Measurements from ENCODE around the gene PROSER2. TPM values are rescaled to one million over a fixed set of nuclear protein-coding genes. Genes with fewer than 3 reads are reported as not detected.

PROSER2 gene
- polyA plus RNA-seq, 1 donor (not counting 4 experiments of a cell fraction or from before 2014, with no cell fraction given) = 10.2 TPM

DNA sequence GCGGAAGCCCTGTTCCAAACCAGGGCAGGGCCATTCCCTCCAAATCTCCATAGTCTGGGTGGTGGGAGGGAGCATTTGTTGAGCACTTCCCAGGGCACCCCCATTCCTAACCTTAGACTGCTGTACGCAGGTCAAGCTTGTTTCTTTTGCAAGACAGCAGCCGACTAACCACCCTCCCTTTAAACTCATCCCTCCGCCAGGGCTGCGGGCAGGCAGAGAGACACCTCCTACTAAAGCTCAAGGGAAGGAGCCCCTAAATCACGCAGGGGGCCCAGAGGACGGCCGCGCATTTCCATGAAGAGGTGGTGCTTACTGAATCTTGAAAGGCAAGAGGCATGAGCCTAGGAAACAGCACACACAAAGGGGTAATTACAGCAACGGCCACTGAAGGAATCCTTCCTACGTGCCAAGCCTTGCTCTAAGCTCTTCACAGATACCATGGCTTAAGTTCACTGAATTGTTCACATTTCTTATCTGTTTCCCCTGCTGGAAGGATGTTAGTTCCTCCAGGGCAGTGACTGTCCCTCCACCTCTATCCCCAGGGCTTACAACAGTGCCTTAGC is 90.0 kb downstream of the PROSER2 start:
- Histone ChIP-seq H3K27ac (ENCODE audit: control insufficient read depth, insufficient read depth, low read length) (no peak overlapping the region), H3K4me2 (ENCODE audit: control insufficient read depth, extremely low read depth, insufficient read depth, low read depth, low read length) (no peak overlapping the region), H3K9ac (ENCODE audit: control insufficient read depth, extremely low read depth, insufficient read depth, low read length) (no peak overlapping the region), H3K4me1 (ENCODE audit: control insufficient read depth, extremely low read depth, insufficient read depth, low read length) (peaks cover 4% of the 10 kb centered on the region), H3K9me3 (ENCODE audit: control insufficient read depth, low read depth, low read length) (no peaks in the 10 kb centered on the region), H3K79me2 (ENCODE audit: control insufficient read depth, insufficient read depth, low read length) (no peaks in the 10 kb centered on the region), H3K4me3 (ENCODE audit: control insufficient read depth in 2 of 3, extremely low read depth in 1 of 3, insufficient read depth in 2 of 3, low read depth in 1 of 3, low read length in 3 of 3) (no peak overlapping the region), H3K9me1 (ENCODE audit: control insufficient read depth, extremely low read depth, insufficient read depth, low read length) (no peaks in the 10 kb centered on the region), H3K36me3 (ENCODE audit: control insufficient read depth in 2 of 2, extremely low read depth in 1 of 2, insufficient read depth in 2 of 2, low read length in 2 of 2) (no peaks in the 10 kb centered on the region), H2AFZ (ENCODE audit: control insufficient read depth, low read length) (no peak overlapping the region), H4K20me1 (ENCODE audit: control insufficient read depth, extremely low read depth, insufficient read depth, low read length) (no peaks in the 10 kb centered on the region), H3K27me3 (ENCODE audit: control insufficient read depth, extremely low read depth, insufficient read depth, low read length) (no peaks in the 10 kb centered on the region)
- dilution Hi-C loops (cut with MboI; ENCODE audit: extremely low pct_ligation_motif_present, low sequenced_read_pairs) = no loop called here
- no peak for DNase-seq (ENCODE audit: low read depth, low spot score)
- no peak for TF ChIP-seq EZH2 (IDR thresholded peaks at IDR 0.05; ENCODE audit: low read length)
- TF ChIP-seq, protein P1, sequence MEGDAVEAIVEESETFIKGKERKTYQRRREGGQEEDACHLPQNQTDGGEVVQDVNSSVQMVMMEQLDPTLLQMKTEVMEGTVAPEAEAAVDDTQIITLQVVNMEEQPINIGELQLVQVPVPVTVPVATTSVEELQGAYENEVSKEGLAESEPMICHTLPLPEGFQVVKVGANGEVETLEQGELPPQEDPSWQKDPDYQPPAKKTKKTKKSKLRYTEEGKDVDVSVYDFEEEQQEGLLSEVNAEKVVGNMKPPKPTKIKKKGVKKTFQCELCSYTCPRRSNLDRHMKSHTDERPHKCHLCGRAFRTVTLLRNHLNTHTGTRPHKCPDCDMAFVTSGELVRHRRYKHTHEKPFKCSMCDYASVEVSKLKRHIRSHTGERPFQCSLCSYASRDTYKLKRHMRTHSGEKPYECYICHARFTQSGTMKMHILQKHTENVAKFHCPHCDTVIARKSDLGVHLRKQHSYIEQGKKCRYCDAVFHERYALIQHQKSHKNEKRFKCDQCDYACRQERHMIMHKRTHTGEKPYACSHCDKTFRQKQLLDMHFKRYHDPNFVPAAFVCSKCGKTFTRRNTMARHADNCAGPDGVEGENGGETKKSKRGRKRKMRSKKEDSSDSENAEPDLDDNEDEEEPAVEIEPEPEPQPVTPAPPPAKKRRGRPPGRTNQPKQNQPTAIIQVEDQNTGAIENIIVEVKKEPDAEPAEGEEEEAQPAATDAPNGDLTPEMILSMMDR (optimal IDR thresholded peaks at IDR 0.05 in 1 of 3, IDR thresholded peaks at IDR 0.05 in 1 of 3, conservative IDR thresholded peaks at IDR 0.05 in 1 of 3; ENCODE audit: extremely low read depth in 1 of 3, insufficient read depth in 2 of 3, low read length in 3 of 3) = no peak
- no peak for FAIRE-seq

DNA sequence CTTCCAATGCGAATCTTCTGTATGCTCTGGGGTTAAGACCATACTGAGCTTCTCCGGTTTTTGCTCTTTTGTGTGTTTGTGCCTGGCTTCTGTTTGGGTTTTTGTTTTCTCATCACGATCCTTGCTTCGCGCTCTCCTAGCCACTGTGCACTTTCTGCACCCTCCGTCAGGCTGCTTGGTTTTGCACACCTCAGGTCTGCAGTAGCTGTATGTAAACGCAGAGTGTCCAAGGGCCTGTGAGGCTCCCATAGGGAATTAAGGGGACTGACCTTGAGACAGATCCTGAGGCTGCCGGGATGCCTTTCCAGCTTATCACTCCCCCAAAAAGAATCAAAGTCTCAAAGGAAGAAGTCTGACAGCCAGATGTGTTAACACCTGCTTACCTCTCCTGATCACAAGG is 95.2 kb downstream of the PROSER2 start:
- dilution Hi-C loops (cut with MboI; ENCODE audit: extremely low pct_ligation_motif_present, low sequenced_read_pairs) = no loop called here
- H3K79me2 ChIP-seq (ENCODE audit: control insufficient read depth, insufficient read depth, low read length) = no peaks in the 10 kb centered on the region
- TF ChIP-seq, protein P1 (optimal IDR thresholded peaks at IDR 0.05 in 1 of 3, IDR thresholded peaks at IDR 0.05 in 1 of 3, conservative IDR thresholded peaks at IDR 0.05 in 1 of 3; ENCODE audit: extremely low read depth in 1 of 3, insufficient read depth in 2 of 3, low read length in 3 of 3) = no peak
- no peak for TF ChIP-seq EZH2 (IDR thresholded peaks at IDR 0.05; ENCODE audit: low read length)
- H3K4me2 ChIP-seq (ENCODE audit: control insufficient read depth, extremely low read depth, insufficient read depth, low read depth, low read length) = no peak overlapping the region
- no peaks in the 10 kb centered on the region for H3K27me3 ChIP-seq (ENCODE audit: control insufficient read depth, extremely low read depth, insufficient read depth, low read length)
- no peaks in the 10 kb centered on the region for H4K20me1 ChIP-seq (ENCODE audit: control insufficient read depth, extremely low read depth, insufficient read depth, low read length)
- DNase-seq (ENCODE audit: low read depth, low spot score) (no peak), FAIRE-seq (no peak)
- no peak overlapping the region for H2AFZ ChIP-seq (ENCODE audit: control insufficient read depth, low read length)
- H3K9ac ChIP-seq (ENCODE audit: control insufficient read depth, extremely low read depth, insufficient read depth, low read length) = no peak overlapping the region
- peaks cover 4 to 9% of the 10 kb centered on the region in 2 experiments for H3K36me3 ChIP-seq (ENCODE audit: control insufficient read depth in 2 of 2, extremely low read depth in 1 of 2, insufficient read depth in 2 of 2, low read length in 2 of 2)
- H3K9me1 ChIP-seq (ENCODE audit: control insufficient read depth, extremely low read depth, insufficient read depth, low read length) = no peaks in the 10 kb centered on the region
- peaks cover 4% of the 10 kb centered on the region for H3K4me1 ChIP-seq (ENCODE audit: control insufficient read depth, extremely low read depth, insufficient read depth, low read length)
- H3K9me3 ChIP-seq (ENCODE audit: control insufficient read depth, low read depth, low read length) = no peaks in the 10 kb centered on the region
- no peak overlapping the region for H3K27ac ChIP-seq (ENCODE audit: control insufficient read depth, insufficient read depth, low read length)
- no peak overlapping the region for H3K4me3 ChIP-seq (ENCODE audit: control insufficient read depth in 2 of 3, extremely low read depth in 1 of 3, insufficient read depth in 2 of 3, low read depth in 1 of 3, low read length in 3 of 3)
